Measurements from ENCODE around the gene SMTNL2. TPM values are rescaled to one million over a fixed set of nuclear protein-coding genes. Genes with fewer than 3 reads are reported as not detected.

The SMTNL2 gene
- 2.0 TPM for total RNA-seq

DNA sequence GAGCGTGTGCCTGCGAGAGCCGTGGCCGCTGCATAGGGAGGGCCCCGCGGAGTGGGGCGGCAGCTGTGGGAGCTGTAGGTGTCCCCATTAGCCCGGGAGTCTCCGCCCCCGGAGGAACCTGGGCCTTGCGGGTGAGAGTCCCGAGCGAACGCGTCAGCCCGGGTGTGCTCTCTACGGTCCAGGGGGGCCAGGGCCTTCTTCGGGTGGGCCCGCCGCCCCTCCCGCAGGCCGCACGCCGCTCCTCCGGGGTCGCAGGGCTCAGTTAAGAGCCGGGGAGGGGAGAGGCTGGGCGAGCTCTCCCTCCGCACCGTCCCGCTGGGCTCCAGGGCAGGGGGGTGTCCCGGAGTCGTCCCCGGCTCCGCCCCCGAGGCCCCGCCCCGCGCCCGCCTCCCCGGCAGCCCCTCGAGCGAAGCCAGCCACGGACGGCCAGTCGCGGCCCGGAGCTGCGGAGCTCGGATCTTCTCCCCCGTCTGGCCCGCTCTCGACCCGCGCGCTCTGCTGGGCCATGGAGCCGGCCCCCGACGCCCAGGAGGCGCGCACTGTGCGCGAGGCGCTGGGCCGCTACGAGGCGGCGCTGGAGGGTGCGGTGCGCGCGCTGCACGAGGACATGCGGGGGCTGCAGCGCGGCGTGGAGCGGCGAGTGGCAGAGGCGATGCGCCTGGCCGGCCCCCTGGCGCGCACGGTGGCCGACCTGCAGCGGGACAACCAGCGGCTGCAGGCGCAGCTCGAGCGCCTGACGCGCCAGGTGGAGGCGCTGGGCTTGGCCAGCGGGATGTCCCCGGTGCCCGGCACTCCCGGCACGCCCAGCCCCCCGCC is at the start of gene SMTNL2:
Gene SMTNL2 (plus strand): TSS at position 429 of the 816 bp plus-strand sequence. CDS start 77 bp downstream, at position 506.
- DNase-seq (ENCODE audit: low spot score): no peak

DNA sequence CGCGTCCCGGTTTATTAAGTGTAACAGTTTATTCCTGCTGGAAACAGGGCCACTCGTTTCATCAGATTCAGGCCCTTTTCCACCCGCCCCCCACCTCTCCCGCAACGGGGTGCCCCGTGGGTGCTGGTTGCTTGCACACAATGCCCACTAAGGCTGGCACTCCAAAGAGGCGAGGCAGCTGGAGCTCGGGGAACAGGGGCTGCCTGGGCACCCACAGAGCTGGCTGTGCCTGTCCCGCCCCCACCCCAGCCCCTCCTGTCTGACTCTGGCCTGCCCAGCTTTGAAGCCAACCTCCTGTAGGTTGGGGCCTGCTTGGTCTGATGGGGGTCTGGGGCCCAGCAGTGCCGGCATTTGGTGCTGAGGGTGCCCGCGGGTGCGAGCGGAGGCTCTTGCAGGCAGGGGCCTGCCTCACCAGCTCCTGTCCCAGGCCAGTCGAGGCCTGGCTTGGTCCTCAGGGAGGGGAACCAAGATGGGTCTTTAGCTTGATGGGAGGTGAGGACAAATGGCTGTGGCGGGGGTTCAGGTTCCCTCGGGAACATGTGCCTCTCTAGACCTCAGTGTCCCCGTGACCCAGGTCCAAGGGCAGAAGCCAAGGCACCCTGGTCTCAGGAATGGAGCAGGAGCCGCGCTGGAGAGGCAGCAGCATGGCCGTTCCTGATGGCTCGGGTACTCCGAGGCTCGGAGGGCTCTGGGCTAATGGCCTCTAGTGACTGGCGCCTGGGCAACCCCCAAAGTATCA is 49.2 kb upstream of the SMTNL2 start:
- no peak for DNase-seq (ENCODE audit: low spot score)

DNA sequence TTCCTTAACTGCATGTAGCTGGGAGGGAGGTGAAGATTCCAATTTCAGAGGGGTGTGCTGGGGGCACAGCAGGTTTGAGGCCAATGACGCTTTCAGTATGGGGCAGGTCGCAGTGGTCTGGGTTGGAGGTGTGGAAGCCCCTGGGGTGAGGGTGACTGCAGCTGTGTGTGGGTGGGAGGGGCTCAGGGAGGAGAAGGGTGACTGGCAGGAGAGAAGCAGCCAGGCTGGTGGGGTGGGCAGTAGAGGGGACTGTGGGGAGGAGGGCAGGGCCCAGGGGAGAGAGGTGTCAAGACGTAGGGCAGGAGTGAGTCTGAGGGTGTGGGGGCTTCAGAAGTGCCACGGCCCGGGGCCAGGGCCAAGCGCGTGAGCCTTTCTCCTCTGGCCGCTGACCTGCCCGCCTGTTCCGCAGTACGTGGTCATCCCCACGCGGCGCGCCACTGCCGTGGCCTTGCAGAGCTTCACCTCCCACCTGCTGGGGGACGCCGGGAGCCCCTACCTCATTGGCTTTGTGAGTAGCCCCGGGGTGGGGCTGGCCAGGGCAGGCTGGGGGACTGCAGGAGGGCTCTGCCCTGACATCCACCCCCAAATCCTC is 48.6 kb upstream of the SMTNL2 start:
- no peak for DNase-seq (ENCODE audit: low spot score)

DNA sequence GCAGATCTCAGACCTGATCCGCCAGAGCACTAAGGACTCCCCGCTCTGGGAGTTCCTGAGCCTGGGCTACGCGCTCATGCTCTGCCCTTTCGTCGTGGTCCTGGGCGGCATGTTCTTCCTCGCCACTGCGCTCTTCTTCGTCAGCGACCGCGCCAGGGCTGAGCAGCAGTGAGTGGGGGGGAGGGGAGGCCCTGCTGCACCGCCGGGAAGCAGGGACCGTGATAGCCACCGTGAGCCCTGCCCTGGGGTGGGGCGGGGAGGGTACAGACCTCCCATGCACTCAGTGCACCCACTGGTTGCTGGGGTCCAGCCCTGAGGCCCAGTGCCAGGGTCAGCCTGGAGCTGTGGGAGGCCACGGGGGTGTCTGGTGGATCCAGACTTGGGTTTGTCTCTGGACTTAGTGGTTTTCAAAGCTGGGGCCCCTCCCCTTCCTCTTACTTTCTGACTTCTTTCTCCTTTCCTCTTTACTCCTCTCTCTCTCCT is 48.0 kb upstream of the SMTNL2 start:
- DNase-seq (ENCODE audit: low spot score): no peak

DNA sequence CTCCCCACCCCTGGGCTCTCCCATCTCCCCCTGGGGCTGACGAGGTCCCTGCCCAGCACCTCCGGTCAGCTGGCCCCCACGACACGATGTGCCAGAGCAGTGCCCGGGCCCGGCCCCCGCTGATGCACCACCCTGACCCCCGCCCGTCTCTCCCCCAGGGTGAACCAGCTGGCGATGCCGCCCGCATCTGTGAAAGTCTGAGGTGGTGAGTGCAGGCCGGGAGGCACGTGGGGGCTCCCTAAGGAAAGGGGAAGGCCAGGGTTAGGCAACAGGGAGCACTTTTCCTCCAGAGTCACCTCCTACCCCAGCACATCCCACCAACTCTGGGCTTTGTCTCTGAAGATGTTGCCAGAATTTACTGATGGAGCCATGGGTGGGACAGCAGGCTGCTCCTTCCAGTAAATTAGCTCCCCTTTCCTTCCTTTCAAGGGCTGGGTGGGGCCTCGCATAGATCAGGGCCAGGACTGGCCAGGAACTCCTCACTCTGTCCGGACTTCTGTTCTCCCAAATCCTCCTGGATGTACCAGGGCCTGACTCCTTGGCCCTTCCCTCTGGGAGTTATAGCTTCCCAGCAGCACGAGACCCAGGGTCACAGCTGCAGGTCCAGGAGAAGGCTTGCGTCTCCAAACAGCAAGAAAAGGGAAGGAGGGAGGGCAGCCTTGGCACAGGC is 47.5 kb upstream of the SMTNL2 start:
- DNase-seq (ENCODE audit: low spot score): no peak

- DNase-seq (ENCODE audit: low spot score): no peak
These were observed 46.7 kb upstream of the SMTNL2 start for GRCh38 chr17:4537451-4538235.

DNA sequence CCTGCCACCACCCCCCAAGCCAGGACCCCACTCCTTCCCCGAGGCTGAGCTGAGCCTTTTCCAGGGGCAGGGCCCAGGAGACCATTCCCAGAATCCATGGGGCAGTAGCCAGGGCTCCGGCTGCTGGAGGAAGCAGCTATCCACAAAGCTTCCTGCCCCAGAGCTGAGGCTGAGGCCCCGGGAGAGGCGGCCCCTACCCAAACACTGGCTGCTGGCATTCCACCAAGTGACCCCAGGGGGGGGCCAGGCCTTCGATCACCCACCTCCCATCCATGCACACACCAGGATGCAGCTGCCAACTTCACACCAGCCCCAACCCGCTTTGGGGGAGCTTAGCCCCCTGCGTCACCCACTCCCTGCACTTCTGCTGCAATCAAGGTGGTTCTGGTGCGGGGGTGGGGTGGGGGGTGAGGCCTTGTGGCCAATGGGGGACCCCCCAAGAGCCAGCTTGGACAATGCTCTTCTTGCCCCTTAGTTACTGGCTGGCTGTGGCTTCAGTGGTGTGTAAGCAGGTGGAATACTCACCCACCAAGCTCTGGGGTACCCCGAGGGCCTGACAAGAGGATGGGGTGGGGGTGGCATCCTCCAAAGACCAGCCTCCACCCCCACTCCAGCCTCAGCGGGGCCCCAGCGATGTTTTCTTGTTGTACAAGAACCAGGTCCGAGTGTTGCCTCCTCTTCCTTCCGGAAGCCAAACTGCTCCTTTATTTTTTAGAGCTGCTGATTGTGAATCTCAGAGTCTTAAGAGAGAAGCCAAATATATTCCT is 45.9 kb upstream of the SMTNL2 start:
- no peak for DNase-seq (ENCODE audit: low spot score)

GRCh38 chr17:4539025-4539424 is 45.3 kb upstream of the SMTNL2 start:
- DNase-seq (ENCODE audit: low spot score): no peak

- DNase-seq (ENCODE audit: low spot score): no peak
These were observed 44.6 kb upstream of the SMTNL2 start for GRCh38 chr17:4539576-4540223.

DNA sequence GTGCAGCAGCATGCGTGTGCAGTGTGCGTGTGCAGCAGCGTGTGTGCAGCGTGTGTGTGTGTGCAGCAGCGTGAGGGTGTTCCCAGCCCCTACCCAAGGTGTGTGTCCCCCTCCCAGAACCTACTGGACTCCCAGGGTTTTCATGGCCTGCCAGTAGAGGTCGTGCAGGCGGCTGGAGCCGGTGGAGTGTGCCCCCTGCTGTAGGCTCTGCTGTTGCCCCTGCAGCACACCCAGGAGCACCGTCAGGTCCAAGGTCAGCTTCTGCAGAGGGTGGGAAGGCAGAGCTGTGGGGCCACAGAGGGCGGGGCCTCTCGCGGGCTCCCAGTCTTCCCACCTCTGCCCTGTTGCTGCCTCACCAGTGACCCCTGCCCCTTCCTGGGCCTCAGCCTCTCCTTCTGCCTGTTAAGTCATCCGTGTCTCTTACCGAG is 44.1 kb upstream of the SMTNL2 start:
- DNase-seq (ENCODE audit: low spot score): no peak

GRCh38 chr17:4540687-4541327 is 43.5 kb upstream of the SMTNL2 start:
- DNase-seq (ENCODE audit: low spot score): no peak

- no peak for DNase-seq (ENCODE audit: low spot score)
These were observed 42.9 kb upstream of the SMTNL2 start for GRCh38 chr17:4541328-4542002.

GRCh38 chr17:4542003-4542725 is 42.2 kb upstream of the SMTNL2 start:
- DNase-seq (ENCODE audit: low spot score): no peak

- DNase-seq (ENCODE audit: low spot score): no peak
These were observed 41.6 kb upstream of the SMTNL2 start for GRCh38 chr17:4542726-4543191.

GRCh38 chr17:4543557-4544026 is 40.7 kb upstream of the SMTNL2 start:
- DNase-seq (ENCODE audit: low spot score): no peak

DNA sequence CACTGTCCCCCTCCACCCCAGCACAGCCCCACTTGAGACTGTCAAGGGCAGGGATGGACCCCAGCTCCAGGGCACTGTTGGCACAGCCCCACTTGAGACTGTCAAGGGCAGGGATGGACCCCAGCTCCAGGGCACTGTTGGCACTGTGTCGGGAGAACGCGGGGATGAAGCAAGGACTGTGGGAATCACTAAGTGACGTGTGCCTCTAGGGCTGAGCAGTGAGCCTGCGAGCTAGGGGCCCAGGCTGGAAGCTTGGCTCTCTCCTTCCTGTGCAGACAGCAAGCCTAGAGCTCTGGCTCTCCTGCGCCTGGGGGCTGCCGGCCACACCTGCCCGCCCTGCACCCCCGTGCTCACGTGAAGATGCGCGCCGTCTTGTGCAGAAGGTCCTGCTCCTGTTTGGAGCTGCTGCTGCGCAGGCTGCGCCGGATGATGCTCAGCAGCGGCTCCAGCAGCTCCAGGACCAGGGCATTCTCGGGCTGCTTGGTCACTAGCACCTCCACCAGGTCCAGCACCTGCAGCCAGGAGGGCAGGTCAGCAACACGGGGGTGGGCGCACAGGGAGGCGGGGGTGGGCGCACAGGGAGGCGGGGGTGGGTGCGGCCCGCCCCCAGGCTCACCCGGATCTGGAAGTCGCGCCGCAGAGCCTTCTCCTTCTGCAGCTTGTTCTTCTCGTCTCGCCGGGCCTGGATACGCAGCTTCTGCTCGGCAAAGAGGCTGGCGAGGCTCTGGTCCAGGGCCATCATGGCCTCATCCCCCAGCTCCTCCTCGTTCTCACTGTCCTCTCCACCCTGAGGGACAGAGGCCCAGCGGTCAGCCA is 40.0 kb upstream of the SMTNL2 start:
- DNase-seq (ENCODE audit: low spot score): no peak

- DNase-seq (ENCODE audit: low spot score): no peak
These were observed 39.4 kb upstream of the SMTNL2 start for GRCh38 chr17:4544951-4545216.
